Stimulated activated CD8-positive, alpha-beta memory T cell treated with anti-CD3 and anti-CD28 coated beads, Interleukin-7, amount 100 ng/mL, for 4 hours (primary cell): ENCODE data around the gene SPDYE16.
A peak's percentile ranks its signal among the peaks of the same experiment; 100 is the strongest.
"Not testable (repeated sequence)": the region's sequence is repeated elsewhere in the genome, so short reads cannot be mapped to it uniquely, and the experiment has no call there.

ENCODE experiments used
- DNase-seq, 2 donors: peaks; one replicate each; pipeline ENCODE4 v3.0.0-alpha.2; 2020; ENCODE audit warnings: low read depth in 2 of 2

The SPDYE16 gene

DNA sequence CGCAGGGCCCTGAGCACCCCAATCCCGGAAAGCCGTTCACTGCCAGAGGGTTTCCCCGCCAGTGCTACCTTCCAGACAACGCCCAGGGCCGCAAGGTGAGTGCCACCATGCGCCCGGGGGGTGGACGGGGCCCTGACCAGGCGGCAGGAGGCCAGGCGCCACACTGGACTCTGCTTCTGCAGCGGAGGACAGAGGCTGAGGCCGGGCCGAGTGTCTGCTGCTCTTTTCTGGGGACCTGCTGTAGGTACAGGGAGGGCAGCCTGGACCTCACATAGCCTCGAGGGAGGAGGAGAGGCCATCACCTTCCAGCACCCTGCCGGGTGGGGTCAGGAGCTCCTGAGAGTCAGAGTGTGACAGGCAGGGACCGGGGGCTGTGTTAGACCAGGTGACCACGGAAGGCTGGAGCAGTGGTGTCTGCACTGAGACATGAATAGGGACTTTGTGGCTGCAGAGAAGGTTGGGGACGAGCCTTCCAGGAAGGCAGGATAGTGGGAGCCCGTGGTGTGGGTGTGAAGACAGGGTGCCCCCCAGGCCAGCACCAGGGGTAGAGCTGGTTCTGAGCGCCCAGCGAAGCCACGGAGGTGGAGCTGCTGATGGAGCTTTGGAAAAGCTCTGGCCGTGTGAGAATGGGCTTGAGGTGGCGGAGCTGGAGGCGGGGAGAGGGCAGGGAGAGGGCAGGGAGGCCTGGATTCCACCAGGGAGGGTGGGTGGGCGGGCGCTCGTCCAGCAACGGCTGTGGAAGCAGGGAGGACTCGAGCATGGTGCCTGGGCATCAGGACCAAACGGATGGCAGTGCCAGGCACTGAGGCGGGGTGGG, 38.5 kb downstream of the SPDYE16 start:
- DNase-seq: not testable (repeated sequence)

DNA sequence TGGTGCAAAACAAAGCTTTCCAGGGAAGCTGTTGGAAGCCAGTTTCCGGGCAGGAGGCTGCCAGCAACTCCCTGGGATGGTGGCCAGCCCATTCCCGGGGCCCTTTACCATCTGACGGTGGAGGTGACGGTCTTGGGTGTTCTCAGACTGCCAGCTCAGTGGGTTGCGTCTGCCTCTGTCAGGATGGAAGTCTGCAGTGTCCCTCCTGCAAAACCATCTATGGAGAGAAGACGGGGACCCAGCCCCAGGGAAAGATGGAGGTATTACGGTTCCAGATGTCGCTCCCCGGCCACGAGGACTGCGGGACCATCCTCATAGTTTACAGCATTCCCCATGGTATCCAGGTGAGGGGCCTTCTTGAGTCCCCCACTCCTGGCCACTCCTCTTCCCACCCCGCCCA, 39.9 kb downstream of the SPDYE16 start:
- not testable (repeated sequence) for DNase-seq

DNA sequence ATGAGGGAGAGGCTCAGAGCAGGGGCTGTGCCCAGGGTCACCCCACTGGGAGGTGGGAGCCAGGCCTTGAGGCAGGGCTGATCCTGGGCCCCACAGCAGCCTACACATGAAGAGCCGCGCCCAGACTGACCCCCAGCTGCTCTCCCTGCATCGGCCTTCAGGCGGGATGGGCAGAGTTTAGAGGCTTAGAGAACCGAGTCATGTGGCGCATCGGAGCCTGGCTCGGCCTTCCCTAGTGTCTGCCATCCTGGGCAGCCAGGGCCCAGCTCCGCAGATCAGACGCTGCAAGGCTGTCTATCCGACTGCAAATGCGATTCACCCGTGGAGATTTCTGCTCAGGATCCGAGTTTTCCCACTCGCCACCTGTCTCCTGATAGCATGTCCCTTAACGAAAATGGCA, 40.3 kb downstream of the SPDYE16 start:
- DNase-seq: not testable (repeated sequence)

DNA sequence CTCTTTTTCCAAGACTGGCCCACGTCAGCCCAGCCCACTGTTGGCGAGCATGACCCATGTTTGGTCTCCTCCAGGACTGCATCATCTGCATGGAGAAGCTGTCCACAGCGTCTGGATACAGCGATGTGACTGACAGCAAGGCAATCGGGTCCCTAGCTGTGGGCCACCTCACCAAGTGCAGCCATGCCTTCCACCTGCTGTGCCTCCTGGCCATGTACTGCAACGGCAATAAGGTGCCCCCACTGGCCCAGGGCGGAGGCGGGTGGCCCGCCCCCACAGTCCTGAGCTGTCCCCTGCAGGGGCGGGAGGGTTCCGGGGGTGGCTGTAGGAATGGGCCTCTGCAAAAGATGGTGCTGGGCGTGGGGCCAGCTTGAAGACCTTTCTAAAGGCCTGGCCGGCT, 40.9 kb downstream of the SPDYE16 start:
- not testable (repeated sequence) for DNase-seq

DNA sequence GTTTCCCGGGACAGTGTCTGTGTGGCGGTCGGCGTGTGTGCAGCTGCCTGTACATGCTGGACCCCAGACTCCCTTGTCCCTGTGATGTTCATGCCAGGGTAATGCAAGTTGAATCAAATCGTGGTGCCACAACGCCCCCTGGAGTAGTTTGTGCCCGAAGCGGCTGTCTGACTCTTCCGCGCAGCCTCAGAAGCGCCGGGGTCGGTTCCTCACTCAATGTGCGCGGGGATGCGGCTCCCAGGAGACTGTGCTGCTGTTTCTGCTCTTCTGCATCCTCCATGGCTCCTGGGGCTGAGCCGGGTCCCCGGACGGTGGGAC, 43.2 kb downstream of the SPDYE16 start:
- not testable (repeated sequence) for DNase-seq

DNA sequence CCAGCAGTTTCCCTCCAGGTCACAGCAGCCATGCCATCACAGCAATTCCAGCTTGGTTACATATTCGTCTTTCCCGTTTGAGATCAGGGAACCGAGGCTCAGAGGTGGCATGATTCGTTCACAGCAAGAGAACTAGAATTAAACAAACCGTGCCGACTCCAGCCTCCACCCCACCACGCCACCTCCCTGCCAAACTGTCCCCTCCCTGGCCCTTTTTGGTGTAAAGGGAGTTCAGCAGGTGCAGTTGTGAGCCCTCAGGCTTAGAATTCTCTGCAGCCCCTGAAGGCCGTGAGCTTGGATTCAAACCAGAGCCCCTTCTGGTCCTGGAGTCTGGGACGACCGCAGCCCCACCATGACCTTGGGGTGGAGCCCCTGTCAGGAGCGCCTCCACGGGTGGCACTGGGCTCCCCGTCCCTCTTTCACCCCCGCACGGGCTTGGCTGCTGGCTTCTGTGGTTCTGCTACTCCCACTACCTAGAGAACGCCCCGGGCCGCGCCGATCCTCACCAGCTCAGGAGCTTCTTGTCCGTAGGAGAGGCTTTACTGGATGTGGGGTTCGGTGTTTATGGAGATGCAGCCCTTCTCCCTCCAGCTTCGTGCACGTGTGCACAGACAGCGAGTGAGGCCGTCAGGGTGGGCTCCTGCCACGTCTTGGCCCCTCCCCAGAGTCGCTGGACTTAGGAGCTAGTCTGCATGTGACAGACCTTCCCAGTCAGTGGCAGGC, 43.7 kb downstream of the SPDYE16 start:
- not testable (repeated sequence) for DNase-seq

GRCh38 chr7:76498583-76499200, 44.4 kb downstream of the SPDYE16 start:
- not testable (repeated sequence) for DNase-seq

DNA sequence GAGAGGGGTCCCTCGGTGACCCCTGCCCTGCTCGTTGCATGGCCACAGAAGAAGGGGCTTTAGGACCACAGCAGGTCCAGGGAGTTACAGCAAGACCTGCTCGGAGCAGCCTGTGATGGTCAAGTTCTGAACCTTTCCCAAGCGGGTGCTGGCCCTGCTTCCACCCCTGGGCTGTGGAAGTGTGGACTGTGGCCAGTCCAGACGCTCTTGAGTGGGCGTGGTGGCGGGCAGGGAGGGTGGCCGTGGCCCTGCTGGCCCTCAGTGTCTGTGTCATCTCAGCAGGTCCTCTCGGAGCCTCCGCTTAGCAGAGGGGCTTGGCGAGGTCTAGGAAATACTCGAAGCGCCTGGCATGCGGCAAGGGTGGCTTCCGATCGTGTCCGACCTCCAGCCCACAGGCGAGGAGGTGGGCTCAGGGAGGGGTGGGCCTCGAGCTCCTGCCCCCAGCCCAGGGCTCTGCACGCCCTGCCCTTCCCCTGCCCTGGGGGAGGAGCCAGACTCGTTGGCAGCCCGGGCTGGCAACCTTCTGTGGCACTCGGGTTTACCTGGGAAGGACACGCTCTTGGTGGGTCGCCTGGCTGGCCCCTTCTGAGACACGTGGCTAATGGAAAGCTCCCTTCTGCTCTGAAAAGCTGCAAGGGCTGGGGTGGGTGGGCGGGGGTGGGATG, 45.0 kb downstream of the SPDYE16 start:
- not testable (repeated sequence) for DNase-seq

- DNase-seq: not testable (repeated sequence)
Measured at GRCh38 chr7:76495717-76496116, 47.4 kb downstream of the SPDYE16 start.

DNA sequence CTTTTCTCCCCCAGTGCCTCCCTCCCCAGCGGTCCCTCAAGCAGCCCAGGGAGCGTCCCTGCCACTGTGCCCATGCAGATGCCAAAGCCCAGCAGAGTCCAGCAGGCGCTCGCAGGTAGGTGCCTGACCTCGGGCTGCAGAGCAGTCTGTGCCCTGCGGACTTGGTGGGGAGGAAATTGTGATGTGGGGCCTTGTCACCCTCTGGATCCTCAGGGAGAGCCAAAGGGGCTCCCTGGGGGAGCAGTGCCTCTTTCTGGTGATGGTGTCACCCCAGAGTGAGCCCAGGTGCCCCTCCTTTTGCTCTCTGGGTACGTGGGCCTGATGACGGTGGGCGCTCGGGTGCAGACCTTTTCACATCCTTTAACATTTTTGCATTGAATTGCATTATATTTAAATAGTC, 51.0 kb downstream of the SPDYE16 start:
- not testable (repeated sequence) for DNase-seq

- DNase-seq: not testable (repeated sequence)
Measured at GRCh38 chr7:76487969-76488368, 55.1 kb downstream of the SPDYE16 start.

DNA sequence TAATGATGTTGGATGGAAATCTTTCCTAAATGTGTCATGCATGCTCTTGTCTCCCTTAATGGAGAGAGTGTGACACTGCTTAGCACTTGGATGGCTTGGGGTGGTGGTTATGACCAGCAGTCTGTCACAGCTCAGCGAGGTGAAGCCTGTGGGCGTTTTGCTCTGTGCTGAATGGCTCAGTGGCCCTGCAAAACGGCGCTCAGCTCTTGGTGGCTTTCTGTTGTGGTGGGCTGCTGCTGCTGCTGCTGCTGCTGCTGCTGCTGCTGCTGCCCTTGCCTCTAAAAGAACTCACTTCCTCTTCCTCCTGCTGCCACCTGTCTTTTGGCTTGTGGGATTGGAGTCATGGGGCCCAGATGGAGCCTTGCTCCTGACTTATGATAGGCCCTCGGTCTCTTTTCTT, 56.5 kb downstream of the SPDYE16 start:
- peak in 1 of 2 donors; percentile 38 for DNase-seq

DNA sequence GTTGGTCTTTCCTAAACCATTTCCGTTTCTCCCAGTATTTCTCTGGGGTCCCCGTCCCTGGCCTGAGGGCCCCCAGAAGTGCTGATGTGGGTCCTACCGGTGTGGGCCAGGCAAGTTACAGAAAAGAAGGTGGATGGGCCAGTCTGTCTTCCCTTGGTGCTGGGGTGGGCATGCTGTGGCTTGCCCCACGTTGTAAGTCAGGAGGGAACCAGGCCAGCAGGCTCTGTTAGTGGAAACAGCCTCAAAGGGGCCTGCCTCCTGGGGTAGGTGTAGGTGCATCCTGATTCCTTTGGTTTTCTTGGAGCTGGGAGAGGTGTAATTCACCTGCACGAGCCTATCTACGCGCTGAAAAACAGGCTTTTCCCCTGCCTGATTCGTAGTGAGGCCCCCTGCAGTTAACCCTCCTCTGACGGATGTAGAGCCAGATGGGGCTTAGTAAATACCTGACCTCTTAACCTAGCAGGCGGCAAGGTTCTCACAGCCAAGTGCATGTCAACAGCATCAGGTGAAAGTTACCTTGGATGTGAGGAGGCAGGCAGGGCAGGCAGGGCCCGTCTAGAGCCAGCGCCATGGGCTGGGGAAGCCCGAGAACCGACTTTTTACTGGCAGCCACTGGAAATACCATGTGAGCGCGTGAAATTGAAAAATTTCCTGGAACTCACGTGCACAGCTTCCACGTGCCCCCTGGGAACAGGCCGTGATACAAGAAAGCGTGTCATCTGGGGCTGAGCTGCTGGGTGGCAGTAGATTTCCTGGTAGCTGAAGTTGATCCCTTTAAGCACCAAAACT, 57.1 kb downstream of the SPDYE16 start:
- not testable (repeated sequence) for DNase-seq

DNA sequence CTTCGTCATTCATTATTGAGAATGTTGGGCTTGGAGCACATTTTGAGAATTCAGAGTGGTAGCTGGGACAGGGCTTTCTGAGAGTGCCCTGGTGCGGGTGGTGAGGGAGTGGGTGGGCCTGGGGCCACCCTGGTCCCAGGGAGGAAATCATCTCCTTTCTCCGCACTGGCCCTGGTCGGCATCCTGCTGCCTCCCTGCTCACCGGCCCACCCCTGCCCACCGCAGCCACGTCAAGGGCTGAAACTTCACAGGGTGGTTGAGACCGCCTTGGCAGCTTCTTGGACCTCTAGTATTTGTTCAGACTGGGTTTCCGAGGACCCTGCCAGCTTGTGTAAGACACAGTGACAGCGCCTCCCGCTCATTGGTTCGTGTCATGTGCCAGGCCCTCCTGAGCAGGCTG, 58.6 kb downstream of the SPDYE16 start:
- not testable (repeated sequence) for DNase-seq

DNA sequence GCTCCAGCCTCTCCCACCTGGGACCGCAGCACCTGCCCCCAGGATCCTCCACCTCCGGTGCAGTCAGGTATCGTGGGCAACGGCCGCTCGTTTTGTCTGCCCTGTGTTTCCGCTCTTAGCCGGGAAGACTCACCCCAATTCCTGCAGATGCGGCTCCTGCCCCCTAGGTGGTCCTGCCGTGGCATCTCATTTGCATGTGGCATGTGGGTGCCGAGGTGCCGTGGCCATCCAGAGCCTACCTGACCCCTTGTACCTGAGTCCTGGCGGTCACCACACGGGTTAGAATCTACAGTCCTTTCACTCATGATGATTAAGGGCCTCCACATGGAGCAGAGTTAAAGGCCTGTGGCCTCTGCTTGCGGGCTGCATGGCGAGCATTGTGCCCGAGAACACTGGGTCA, 60.0 kb downstream of the SPDYE16 start:
- DNase-seq: not testable (repeated sequence)

DNA sequence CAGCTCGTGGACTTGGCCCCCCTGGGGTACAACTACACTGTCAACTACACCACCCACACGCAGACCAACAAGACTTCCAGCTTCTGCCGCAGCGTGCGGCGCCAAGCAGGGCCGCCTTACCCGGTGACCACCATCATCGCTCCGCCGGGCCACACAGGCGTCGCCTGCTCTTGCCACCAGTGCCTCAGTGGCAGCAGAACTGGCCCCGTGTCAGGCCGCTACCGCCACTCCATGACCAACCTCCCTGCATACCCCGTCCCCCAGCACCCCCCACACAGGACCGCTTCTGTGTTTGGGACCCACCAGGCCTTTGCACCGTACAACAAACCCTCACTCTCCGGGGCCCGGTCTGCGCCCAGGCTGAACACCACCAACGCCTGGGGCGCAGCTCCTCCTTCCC, 60.4 kb downstream of the SPDYE16 start:
- not testable (repeated sequence) for DNase-seq
